Measurements from ENCODE around the gene NAALADL2. TPM values are rescaled to one million over a fixed set of nuclear protein-coding genes. Genes with fewer than 3 reads are reported as not detected.

The NAALADL2 gene
- total and polyA plus RNA-seq, 2 of the 8 experiments (the other 6 are each of a cell fraction or from before 2014, with no cell fraction given): 0.12 to 0.22 TPM

DNA sequence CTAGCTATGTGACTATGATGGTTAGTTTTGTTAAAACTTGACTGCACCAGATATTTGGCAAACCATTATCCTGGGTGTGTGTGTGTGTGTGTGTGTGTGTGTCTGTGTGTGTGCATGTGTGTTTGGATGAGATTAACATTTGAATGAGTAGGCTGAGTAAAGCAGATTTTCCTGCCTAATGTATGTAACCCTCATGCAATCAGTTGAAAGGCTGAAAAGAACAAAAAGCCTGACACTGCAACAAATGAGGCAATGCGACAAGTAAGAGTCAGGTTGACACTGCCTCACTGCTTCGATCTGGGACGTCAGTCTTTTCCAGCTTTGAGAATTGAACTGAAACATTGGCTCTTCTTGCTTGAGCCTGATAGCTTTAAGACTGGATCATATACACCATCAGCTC, 643.0 kb downstream of the NAALADL2 start:
- no peak for DNase-seq (ENCODE audit: low read depth in 1 of 2, low spot score in 2 of 2)
- no peak overlapping the region for H3K56ac ChIP-seq (replicated peaks; ENCODE audit: insufficient read length, low read depth, low read length)
- H3K14ac ChIP-seq (ENCODE audit: insufficient read length): no peak overlapping the region
- no peak overlapping the region for H3K27ac ChIP-seq (ENCODE audit: low read depth, low read length)
- H3K79me2 ChIP-seq (ENCODE audit: control insufficient read depth in 1 of 2, insufficient read depth in 2 of 2, low read length in 2 of 2): no peaks in the 10 kb centered on the region
- H4K91ac ChIP-seq (replicated peaks; ENCODE audit: insufficient read length, low read length): no peak overlapping the region
- no peaks in the 10 kb centered on the region for H3K27me3 ChIP-seq (replicated peaks in 1 of 4; ENCODE audit: control insufficient read depth in 3 of 4, extremely low read depth in 1 of 4, insufficient read depth in 3 of 4, low read length in 3 of 4)
- no peak for TF ChIP-seq SRF (IDR thresholded peaks at IDR 0.05; ENCODE audit: low read depth, low read length)
- no peak for TF ChIP-seq CHD1 (IDR thresholded peaks at IDR 0.05; ENCODE audit: low read depth, low read length)
- H2AK5ac ChIP-seq (ENCODE audit: low read depth, low read length): no peak overlapping the region
- no peak overlapping the region for H2BK12ac ChIP-seq (ENCODE audit: low read depth, low read length)
- no peak overlapping the region for H4K5ac ChIP-seq (ENCODE audit: insufficient read length, low read depth, low read length)
- WGBS, 2 experiments (ENCODE audit: extremely low coverage in 1 of 2, insufficient coverage in 1 of 2, insufficient read length in 1 of 2, insufficient replicate concordance in 2 of 2, low coverage in 1 of 2, low lambda C conversion rate in 2 of 2, missing lambda C conversion rate in 1 of 2): 92% methylated on average over 3 of the region's 3 CpGs; no CpG with 5 or more reads in 1 of the 2 experiments
- H2AFZ ChIP-seq (ENCODE audit: low read length): no peak overlapping the region
- no peak overlapping the region for H2BK20ac ChIP-seq (ENCODE audit: low read length)
- no peaks in the 10 kb centered on the region for H3K79me1 ChIP-seq (ENCODE audit: low read depth, low read length)
- FAIRE-seq: no peak
- no peaks in the 10 kb centered on the region for H3K36me3 ChIP-seq (ENCODE audit: control insufficient read depth in 2 of 4, insufficient read depth in 4 of 4, low read length in 3 of 4)
- H2BK15ac ChIP-seq (ENCODE audit: low read length): no peak overlapping the region
- no peak overlapping the region for H3K4me3 ChIP-seq (ENCODE audit: extremely low read depth in 1 of 4, insufficient read depth in 2 of 4, low read depth in 3 of 4, low read length in 4 of 4)
- H3K9me3 ChIP-seq (ENCODE audit: insufficient read depth in 2 of 2, low read depth in 1 of 2, low read length in 1 of 2): no peaks in the 10 kb centered on the region
- H3K4me1 ChIP-seq (replicated peaks in 1 of 4; ENCODE audit: control insufficient read depth in 3 of 4, insufficient read depth in 4 of 4, low read length in 3 of 4): no peaks in the 10 kb centered on the region
- H3K9ac ChIP-seq (replicated peaks in 1 of 4; ENCODE audit: extremely low read depth in 1 of 4, low read depth in 3 of 4, low read length in 3 of 4): no peak overlapping the region
- H3K23ac ChIP-seq (ENCODE audit: insufficient read length): no peak overlapping the region
- no peak overlapping the region for H2BK5ac ChIP-seq (ENCODE audit: low read depth, low read length)
- no peak overlapping the region for H4K8ac ChIP-seq (ENCODE audit: extremely low read depth, insufficient read depth, low read length)
- no peak overlapping the region for H3K4ac ChIP-seq (replicated peaks; ENCODE audit: insufficient read length, low read depth, low read length)
- POLR2A ChIA-PET (ENCODE audit: partially characterized antibody): no interaction called here
- no peak overlapping the region for H2BK120ac ChIP-seq (replicated peaks; ENCODE audit: low read depth, low read length)
- H3K18ac ChIP-seq (ENCODE audit: extremely low read depth, low read length): no peak overlapping the region
- no peaks in the 10 kb centered on the region for H4K20me1 ChIP-seq (replicated peaks in 1 of 2; ENCODE audit: control insufficient read depth in 1 of 2, insufficient read depth in 2 of 2, low read length in 2 of 2)
- H3K23me2 ChIP-seq (ENCODE audit: low read depth, low read length): no peaks in the 10 kb centered on the region
- no peak overlapping the region for H3K4me2 ChIP-seq (ENCODE audit: insufficient read depth in 1 of 2, low read depth in 2 of 2, low read length in 2 of 2)
- CTCF ChIA-PET (ENCODE audit: partially characterized antibody): interaction anchor here (1.0 kb wide), 1 partner anchor 100 kb away, joined by 3 read pairs; no protein-coding TSS in a partner anchor
